GM21367 (cell line): Measurements from ENCODE around the gene TMEM37.
"Not testable (repeated sequence)": the region's sequence is repeated elsewhere in the genome, so short reads cannot be mapped to it uniquely, and the experiment has no call there.

Experiments
- ATAC-seq: cut with Tn5 transposase; IDR thresholded peaks from one replicate; pipeline ENCODE4 v1.9.1; 2021; ENCODE audit not compliant: unreplicated experiment

TMEM37 gene, protein sequence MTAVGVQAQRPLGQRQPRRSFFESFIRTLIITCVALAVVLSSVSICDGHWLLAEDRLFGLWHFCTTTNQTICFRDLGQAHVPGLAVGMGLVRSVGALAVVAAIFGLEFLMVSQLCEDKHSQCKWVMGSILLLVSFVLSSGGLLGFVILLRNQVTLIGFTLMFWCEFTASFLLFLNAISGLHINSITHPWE

GRCh38 chr2:119431155-119431975 is at the start of gene TMEM37:
Gene TMEM37, plus strand, starts transcription at chr2:119431854. Its CDS starts 50 bp downstream, at chr2:119431904.
- peak; percentile 65 for ATAC-seq

DNA sequence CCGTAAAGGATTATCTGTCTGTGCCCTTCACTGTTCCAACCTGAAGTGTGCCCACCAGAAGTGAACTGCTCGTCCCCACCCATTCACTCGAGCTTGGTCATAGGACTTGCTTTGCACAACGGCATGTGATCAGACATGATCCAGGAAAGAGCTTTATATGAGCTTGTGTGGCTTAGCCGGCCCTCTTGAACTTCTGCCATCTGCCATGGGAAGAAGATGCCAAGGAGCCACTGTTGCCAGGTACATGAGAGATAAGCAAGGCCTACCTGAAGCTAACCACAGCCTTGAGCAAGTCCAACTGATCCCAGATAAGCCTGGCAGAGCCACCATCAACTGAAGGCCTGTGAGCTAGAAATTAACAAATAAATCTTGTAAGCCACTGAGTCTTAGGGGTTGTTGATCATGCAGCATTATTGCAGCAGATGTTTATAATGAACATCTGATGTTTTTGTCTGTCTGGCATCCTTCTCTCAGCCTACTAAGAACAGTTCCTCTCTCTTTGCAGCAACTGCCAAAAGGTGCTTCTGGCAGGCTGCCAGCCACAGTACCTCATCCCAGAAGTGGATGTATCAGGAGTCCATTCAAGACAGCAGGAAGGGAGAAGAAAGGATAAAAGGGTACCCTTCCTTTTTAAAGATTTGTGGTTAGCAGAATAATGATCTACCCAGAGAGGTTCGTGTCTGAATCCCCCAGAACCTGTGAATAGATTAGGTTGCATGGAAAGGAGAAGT is 48.1 kb upstream of the TMEM37 start:
- ATAC-seq: no peak

- no peak for ATAC-seq
Observed at GRCh38 chr2:119384971-119385370, 46.7 kb upstream of the TMEM37 start.

DNA sequence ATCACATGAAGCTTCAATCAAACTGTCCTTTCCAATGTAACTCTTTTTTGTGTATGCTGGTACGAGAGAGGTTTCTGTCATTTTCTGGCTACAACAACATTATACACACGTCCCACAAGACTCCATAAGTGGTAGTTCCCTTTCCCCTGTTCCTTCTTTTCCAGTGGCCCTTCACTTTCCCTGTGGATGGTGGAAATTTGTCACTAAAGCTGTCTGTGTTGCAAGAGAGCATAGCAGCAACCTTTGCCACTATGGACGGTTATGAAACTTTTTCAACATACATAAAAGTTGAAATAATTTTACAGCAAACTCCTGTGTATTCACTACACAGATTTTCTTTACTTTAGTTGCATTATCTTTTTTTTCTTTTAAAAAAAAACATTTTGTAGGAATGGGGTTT is 46.2 kb upstream of the TMEM37 start:
- ATAC-seq: no peak

DNA sequence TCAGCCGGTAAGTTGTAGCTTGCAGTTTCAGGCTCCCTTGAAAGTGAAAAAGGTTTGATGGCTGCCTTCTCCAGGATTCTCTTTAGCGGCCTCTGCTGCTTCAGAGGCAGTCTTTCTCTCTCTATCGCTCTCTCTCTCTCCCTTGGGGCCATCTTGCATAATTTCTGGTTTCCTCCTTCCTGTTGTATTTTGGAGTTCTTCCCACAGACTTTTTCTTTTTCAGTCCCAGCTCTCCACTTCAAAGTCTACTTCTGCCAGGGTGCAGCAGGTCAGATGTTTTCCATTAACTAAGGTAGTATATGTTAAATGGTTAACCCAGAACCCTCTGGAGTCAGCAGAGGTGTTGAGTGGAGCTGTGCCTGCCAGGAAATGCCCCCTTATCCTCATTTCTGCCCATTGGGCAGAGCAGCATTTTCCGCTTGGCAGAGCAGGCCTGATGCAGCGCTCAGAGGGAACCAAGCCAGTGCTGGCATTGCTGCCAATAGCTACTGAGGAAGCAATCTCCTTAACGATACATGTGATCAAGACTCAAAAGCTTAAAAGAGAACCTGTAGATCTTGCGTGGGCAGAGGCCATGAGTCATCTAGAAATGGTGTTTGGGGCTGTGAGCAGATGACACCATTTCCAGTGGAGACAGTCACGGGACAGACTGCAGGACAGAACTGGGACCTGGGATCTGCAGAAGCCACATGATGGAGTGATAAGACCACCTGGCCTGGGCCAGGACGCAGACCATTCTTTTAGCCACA is 44.1 kb upstream of the TMEM37 start:
- ATAC-seq: peak; percentile 77

DNA sequence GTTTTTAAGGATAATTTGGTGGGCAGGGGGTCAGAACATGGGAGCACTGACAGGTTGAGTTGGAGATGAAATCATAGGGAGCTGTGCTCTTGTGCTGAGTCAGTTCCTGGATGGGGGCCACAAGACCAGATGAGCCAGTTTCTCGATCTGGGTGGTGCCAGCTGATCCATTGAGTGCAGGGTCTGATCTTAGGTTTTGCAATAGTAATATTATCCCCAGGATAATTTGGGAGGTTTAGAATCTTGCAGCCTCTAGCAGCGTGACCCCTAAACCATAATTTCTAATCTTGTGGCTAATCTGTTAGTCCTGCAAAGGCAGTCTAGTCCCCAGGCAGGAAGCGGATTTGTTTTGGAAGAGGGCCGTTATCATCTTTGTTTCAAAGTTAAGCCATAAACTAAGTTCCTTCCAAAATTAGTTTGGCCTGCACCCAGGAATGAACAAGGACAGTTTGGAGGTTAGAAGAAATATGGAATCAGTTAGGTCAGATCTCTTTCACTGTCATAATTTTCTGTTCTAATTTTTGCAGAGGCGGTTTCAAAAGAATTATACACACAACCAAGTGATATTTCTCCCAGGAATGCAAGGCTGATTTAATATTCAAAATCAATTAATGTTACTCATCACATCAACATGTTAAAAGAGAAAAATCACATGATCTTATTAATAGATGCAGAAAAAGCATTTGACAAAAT is 41.9 kb upstream of the TMEM37 start:
- ATAC-seq: no peak

DNA sequence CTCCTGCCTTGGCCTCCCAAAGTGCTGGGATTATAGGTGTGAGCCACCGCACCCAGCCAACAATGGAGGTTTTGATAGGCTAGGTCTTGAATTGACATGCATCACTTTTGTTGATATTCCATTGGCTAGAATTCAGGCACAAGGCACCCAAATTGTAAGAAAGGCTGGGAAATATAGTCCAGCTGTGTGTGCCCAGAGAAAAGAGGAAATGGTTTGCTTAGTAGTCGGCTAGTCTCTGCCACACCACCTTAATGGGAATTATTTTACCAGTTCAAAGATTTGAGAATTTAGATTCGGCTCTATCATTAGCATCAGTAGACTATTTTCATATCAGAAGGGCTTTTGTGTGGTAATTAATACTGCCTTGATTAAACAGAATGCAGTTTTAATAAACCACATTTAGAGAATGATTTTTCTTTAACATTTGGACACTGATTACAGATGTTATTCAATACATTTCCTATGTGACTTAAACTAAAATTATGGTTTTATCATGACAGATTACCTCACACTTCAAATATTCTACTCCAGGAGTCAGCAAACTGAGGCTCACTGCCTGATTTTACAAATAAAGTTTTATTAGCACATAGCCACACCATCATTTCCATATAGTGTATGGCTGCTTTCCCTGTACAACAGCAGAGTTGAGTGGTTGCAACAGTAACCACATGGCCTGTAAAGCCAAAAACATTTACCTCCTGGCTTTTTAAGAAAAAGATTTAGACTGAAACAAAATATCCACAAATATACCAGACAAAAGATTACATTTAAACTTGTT is 37.5 kb upstream of the TMEM37 start:
- ATAC-seq: no peak

DNA sequence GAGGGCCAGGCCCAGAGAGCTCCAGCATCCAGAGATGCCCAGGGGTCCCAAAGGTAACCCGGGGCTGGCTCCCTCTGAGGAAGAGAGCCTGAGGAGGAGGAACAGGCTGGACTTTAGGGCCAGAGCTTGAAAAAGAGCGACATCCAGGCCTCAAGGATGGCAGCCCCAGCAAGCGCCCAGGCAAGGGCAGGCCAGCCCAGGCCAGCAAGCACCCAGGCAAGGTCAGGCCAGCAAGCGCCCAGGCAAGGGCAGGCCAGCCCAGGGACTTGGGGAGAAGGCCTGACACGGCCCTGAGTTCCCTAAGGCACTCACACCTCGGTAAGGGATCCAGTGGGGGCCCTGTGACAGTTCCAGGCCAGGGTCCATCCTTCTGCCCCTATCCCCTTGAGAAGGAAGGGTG is 34.5 kb upstream of the TMEM37 start:
- no peak for ATAC-seq

- no peak for ATAC-seq
Observed at GRCh38 chr2:119402106-119402505, 29.5 kb upstream of the TMEM37 start.

GRCh38 chr2:119402645-119403560 is 28.8 kb upstream of the TMEM37 start:
- ATAC-seq: no peak

DNA sequence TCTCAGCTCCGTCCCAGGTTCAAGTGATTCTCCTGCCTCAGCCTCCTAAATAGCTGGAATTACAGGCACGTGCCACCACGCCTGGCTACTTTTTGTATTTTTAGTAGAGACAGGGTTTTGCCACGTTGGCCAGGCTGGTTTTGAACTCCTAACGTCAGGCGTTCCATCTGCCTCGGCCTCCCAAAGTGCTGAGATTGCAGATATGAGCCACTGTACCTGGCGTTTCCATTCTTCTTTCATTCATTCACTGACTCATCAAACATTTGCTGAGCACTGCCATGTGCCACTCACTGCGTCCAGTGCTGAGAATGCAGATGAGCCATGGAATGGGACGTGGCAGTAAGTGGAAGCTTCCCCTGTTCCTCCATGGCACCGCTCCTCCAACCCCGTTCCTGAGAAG is 28.0 kb upstream of the TMEM37 start:
- ATAC-seq: not testable (repeated sequence)

GRCh38 chr2:119405151-119405550 is 26.5 kb upstream of the TMEM37 start:
- ATAC-seq: no peak

DNA sequence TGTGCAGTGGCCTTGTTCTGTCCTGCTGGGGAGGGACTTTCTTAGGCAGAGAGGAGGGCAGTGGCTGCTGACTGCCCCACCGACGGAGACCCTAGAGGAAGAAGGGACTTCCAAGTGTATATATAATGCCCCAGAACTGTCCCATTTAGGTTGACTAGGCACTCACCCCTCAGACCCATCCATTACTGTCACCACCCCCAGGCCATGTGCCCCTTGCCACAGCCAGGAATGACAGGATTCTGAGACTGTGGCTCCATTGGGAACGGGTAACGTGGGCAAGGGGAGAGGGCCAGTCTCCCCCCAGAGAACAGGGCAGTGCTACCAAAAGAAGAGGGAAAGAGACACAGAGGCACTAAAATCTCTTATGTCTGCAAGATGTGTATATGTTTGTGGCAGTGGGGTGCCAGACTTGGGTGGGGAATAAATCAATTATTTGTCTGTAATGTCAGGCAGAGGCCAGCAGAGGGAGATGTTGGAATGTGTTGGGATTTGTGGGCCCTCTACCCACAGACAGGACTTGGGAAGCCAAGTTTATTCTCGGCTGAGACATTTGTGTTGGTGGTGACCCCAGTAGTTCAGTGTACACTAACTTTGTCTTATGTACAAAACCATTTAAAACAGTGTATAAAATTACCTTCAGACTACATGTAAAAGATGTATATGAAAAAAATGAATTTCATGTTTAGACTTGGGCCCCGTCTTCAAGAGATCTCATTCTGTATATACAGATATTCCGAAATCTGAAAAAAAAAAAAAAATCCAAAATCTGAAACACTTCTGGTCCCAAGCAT is 24.0 kb upstream of the TMEM37 start:
- ATAC-seq: no peak

DNA sequence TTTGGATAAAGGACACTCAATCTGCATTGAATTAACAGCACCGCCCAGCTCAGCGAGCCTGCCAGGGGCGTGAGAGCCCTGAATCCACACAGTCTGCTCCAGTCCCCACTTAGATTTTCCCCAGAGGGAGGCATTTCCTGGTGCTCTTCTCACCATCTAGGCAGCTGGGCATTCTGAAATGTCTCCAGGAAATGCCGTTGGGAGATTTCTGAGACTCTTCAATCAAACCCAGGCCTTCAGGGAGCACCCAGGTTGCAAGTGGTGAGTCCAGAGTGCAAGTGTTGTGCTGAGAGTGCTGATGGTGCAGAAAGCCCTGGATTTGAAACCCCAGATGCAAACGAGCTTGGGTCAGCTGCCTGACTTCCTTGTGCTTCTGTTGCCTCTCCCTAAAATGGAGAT is 23.4 kb upstream of the TMEM37 start:
- ATAC-seq: no peak

- ATAC-seq: no peak
Observed at GRCh38 chr2:119409506-119409905, 22.1 kb upstream of the TMEM37 start.

GRCh38 chr2:119414894-119415293 is 16.8 kb upstream of the TMEM37 start:
- no peak for ATAC-seq

GRCh38 chr2:119415630-119416029 is 16.0 kb upstream of the TMEM37 start:
- no peak for ATAC-seq

DNA sequence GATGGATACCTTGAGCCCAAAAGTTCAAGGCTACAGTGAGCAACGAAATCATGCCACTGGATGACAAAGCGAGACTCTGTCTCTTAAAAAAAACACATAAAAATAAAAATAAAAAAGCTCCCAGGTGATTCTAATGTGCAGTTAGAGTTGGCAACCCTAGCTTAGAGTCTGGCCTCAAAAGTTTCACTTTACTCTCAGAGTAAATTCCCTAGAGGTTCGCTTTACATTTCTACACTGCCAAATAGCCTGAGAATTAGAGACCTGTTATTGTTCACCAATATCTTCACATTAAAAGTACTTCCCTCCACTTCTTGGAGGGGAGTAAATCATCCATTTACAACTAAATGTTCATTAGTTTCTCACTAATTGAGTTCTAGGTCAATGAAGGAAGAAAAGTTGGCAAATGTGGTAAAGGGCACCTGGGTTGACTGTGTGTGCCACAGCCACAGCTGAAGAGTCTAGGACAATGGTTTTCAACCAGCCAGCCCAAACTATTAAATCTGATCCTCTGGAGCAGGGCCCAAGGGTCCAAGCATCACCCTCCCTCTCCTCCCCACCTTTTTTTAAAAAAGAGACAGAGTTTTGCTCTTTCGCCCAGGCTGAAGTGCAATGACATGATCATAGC is 15.2 kb upstream of the TMEM37 start:
- no peak for ATAC-seq
